ENCODE results near the gene SLC4A2.

SLC4A2 gene, protein sequence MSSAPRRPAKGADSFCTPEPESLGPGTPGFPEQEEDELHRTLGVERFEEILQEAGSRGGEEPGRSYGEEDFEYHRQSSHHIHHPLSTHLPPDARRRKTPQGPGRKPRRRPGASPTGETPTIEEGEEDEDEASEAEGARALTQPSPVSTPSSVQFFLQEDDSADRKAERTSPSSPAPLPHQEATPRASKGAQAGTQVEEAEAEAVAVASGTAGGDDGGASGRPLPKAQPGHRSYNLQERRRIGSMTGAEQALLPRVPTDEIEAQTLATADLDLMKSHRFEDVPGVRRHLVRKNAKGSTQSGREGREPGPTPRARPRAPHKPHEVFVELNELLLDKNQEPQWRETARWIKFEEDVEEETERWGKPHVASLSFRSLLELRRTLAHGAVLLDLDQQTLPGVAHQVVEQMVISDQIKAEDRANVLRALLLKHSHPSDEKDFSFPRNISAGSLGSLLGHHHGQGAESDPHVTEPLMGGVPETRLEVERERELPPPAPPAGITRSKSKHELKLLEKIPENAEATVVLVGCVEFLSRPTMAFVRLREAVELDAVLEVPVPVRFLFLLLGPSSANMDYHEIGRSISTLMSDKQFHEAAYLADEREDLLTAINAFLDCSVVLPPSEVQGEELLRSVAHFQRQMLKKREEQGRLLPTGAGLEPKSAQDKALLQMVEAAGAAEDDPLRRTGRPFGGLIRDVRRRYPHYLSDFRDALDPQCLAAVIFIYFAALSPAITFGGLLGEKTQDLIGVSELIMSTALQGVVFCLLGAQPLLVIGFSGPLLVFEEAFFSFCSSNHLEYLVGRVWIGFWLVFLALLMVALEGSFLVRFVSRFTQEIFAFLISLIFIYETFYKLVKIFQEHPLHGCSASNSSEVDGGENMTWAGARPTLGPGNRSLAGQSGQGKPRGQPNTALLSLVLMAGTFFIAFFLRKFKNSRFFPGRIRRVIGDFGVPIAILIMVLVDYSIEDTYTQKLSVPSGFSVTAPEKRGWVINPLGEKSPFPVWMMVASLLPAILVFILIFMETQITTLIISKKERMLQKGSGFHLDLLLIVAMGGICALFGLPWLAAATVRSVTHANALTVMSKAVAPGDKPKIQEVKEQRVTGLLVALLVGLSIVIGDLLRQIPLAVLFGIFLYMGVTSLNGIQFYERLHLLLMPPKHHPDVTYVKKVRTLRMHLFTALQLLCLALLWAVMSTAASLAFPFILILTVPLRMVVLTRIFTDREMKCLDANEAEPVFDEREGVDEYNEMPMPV

DNA sequence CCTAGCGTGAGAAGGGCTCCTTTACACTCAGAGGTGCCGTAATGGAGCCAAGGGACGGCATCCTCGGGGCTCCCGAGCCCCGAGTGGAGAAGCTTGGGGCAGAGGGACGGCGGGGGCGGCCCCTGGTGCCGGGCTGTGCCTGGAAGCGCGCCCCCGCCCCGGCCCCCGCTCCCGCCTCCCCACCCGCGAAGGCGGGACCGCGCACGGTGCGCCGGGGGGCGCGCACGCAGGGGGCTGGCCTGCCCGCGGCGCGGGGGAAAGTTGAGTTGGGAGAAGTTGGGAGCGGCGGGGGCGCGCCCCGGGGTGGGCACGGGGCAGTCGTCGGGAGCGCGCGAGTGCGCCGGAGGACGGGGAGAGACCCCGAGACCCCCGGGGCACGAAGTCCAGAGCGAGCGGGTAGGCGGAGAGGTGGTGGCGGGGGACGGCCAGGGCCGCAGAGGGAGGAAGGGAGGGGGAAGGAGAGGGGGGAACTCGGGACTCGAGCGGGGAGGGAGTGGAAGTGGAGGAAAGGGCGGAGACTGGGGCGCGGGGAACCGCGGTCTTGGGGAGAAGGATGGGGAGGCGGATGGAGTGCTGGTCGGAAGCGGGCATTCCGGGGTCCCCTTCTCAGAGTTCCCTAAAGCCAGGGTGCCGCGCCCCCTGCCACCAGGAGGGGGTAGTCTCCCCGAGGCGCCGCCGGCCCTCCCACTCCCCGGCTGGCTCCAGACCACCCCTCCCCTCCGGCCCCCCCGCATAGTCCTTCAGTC, at the start of gene SLC4A2:
TSS of gene SLC4A2 (plus strand) at position 223 of the 746 bp plus-strand sequence. CDS start 2,399 bp downstream, outside the sequence.
- no peak for TF ChIP-seq GATA2 (IDR thresholded peaks at IDR 0.05; ENCODE audit: low read depth, low read length)

DNA sequence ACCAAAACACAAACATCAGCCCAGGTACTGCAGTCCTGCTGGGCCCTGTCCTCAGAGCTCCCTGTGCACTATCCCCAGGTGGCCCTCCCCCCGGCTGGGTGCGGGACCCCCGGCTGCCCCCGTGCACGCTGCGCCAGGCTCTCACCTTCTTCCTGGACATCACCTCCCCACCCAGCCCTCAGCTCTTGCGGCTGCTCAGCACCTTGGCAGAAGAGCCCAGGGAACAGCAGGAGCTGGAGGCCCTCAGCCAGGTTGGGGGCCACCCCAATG, 49.4 kb upstream of the SLC4A2 start:
- TF ChIP-seq GATA3 (IDR thresholded peaks at IDR 0.05; ENCODE audit: low read depth, low read length) (no peak), GATA2 (IDR thresholded peaks at IDR 0.05; ENCODE audit: low read depth, low read length) (no peak)

DNA sequence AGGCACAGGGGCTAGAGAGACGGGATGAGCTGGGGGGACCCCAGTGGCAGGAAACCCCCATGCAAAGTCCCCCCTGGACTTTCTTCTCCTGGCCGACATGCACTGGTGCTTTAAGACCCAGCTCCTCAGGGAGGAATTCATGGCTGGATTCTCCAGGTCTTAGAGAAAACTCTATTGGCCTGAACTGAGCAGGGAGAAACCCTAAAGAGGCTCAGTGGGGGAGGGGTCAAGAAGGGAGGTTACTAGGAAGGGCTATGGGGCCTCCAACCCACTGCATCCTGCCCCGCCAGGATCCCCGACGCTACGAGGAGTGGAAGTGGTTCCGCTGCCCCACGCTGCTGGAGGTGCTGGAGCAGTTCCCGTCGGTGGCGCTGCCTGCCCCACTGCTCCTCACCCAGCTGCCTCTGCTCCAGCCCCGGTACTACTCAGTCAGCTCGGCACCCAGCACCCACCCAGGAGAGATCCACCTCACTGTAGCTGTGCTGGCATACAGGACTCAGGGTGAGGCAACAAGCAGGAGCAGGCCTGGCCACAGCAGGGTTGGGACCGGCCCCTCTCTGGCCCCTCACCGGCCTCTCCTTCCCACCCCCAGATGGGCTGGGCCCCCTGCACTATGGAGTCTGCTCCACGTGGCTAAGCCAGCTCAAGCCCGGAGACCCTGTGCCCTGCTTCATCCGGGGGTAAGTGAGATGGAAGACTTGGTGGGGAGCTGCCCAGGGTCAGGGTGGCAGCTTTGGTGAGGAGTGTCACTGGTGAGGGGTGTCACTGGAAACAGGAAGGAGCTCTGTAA, 48.9 kb upstream of the SLC4A2 start:
- no peak for TF ChIP-seq GATA2 (IDR thresholded peaks at IDR 0.05; ENCODE audit: low read depth, low read length)
- no peak for TF ChIP-seq GATA3 (IDR thresholded peaks at IDR 0.05; ENCODE audit: low read depth, low read length)

DNA sequence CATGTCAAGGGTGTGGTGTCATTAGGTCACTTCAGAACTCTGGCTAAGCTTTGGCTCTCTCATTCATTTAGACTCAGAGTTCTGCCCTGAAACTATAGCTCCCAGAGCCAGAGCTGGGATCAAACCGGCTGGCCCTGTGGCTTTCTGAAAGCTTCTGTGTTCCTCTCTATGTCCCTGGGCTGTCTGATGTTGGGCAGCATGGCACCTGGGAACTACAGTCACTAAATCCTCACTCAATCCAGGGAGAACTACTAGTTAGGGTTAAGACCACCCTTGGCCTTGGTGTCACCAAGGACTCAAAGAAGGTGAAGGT, 48.3 kb upstream of the SLC4A2 start:
- no peak for TF ChIP-seq GATA3 (IDR thresholded peaks at IDR 0.05; ENCODE audit: low read depth, low read length)
- TF ChIP-seq GATA2 (IDR thresholded peaks at IDR 0.05; ENCODE audit: low read depth, low read length): no peak

DNA sequence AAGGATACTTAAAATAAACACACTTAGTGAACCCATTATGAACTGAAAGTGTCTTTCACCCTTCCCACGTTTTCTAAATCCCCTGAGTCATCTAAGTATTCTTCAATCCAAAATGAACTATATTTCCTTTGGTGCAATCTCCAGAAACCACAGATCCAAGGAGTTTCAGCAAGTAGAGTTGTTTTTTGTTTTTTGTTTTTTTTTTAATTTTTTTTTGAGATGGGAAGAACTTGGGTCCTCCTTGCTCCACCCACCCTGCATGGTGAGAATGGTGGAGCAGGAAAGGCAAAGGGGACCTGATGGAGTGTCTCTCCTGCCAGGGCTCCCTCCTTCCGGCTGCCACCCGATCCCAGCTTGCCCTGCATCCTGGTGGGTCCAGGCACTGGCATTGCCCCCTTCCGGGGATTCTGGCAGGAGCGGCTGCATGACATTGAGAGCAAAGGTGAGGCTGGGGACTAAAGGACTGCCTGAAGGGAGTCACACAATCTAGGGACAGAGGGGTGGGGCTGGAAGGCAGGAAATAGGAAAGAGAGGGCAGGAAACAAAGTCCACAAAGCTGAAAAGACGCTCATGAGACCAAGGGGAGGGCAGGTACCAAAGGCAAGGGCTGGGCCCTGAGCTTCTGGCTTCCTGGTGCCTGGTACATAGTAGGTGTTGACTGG, 47.2 kb upstream of the SLC4A2 start:
- TF ChIP-seq GATA3 (IDR thresholded peaks at IDR 0.05; ENCODE audit: low read depth, low read length): no peak
- no peak for TF ChIP-seq GATA2 (IDR thresholded peaks at IDR 0.05; ENCODE audit: low read depth, low read length)

DNA sequence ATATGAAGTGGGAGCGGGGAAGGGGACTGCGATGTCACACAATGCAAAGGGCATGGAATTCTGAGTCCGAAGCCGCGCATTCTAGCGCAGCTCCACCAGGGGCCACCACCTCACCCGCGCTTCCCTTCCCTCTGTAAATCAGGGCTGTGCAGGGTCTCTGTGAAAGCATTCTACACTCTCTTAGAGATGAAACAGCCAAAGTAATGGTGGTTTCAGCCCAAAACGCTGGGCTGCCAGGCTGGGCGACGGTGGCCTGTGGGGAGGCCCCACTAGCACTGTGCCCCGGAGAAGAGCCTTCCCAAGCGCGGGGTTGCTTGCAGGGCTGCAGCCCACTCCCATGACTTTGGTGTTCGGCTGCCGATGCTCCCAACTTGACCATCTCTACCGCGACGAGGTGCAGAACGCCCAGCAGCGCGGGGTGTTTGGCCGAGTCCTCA, 46.5 kb upstream of the SLC4A2 start:
- TF ChIP-seq GATA3 (IDR thresholded peaks at IDR 0.05; ENCODE audit: low read depth, low read length) (no peak), GATA2 (IDR thresholded peaks at IDR 0.05; ENCODE audit: low read depth, low read length) (no peak)

DNA sequence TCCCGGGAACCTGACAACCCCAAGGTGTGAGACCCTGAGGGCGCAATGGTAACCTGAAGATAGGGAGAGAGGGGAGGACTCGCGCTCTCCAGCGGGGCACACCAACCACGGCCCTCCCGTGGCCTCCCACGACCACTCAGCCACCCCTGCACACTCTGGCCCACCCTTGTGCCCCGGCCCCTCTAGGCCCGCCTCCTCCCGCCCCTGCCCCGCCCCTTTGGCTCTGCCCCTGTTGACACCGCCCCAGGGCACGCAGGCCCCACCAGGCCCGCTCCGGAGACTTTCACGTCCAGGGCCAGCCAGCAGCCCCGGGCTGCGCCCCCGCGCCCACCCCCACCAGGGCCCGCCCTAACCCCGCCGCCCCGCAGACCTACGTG, 46.0 kb upstream of the SLC4A2 start:
- no peak for TF ChIP-seq GATA2 (IDR thresholded peaks at IDR 0.05; ENCODE audit: low read depth, low read length)
- no peak for TF ChIP-seq GATA3 (IDR thresholded peaks at IDR 0.05; ENCODE audit: low read depth, low read length)

DNA sequence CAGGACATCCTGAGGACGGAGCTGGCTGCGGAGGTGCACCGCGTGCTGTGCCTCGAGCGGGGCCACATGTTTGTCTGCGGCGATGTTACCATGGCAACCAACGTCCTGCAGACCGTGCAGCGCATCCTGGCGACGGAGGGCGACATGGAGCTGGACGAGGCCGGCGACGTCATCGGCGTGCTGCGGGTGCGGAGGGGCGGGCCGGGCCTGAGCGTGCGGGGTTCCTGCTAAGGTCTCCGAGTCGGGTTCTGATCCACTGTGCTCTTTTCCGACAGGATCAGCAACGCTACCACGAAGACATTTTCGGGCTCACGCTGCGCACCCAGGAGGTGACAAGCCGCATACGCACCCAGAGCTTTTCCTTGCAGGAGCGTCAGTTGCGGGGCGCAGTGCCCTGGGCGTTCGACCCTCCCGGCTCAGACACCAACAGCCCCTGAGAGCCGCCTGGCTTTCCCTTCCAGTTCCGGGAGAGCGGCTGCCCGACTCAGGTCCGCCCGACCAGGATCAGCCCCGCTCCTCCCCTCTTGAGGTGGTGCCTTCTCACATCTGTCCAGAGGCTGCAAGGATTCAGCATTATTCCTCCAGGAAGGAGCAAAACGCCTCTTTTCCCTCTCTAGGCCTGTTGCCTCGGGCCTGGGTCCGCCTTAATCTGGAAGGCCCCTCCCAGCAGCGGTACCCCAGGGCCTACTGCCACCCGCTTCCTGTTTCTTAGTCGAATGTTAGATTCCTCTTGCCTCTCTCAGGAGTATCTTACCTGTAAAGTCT, 45.5 kb upstream of the SLC4A2 start:
- TF ChIP-seq GATA2 (IDR thresholded peaks at IDR 0.05; ENCODE audit: low read depth, low read length): no peak
- TF ChIP-seq GATA3 (IDR thresholded peaks at IDR 0.05; ENCODE audit: low read depth, low read length): no peak

DNA sequence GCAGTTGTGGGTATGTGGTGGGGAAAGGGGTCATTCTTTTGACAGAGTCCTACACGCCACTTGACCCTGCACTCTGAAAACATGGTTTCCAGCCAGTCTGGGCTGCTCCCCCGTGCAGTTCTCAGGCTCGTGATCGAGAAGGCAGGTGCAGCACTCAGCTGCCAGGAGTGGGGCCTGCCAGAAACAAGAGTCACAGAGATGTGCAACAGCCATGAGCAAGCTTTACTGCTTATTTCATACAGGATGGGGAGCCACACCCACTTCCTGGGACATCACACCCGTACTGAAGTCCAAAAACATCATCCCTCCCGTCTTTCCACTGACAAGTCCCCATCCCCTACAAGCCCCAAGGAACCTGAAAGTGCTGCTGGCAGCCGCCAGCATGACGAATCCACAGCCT, 44.4 kb upstream of the SLC4A2 start:
- TF ChIP-seq GATA2 (IDR thresholded peaks at IDR 0.05; ENCODE audit: low read depth, low read length) (no peak), GATA3 (IDR thresholded peaks at IDR 0.05; ENCODE audit: low read depth, low read length) (no peak)

DNA sequence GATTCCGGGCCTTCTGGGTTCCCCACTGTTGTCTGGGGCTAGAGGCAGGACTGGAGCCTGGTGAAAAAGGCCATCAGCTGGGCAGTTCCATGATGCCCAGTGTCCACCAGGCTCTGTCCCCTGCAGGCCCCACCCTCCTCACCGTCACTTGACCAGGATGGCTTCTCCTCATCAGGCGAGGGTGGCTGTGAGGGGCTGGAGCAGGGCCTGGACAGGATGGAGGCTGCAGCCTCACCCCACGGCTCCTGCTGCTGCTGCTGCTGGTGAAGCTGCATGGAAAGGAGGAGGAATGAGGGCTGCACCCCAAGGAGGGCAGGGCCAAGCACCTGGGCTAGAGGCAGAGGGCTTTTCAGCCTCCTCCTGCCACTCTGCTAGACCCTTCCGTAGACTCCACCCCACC, 43.4 kb upstream of the SLC4A2 start:
- no peak for TF ChIP-seq GATA3 (IDR thresholded peaks at IDR 0.05; ENCODE audit: low read depth, low read length)
- no peak for TF ChIP-seq GATA2 (IDR thresholded peaks at IDR 0.05; ENCODE audit: low read depth, low read length)

DNA sequence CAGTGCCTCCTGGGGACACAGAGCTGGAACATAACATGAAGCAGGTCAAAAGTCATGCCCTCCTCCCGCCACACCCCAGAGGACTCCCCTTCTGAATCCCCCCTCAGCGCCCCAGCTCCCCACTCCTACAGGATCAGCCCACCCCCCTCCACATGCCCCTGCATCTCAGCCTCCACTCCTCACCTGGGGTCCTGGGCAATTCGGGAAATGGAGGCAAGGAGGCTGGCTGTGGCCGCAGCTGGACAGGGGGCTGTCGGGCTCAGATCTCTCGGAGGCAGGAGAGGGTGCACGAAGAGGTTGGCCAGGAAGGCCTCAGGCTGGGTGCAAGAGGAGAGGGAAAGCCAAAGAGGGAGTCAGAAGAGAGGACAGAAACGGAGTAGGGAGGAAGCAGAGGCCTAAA, 42.9 kb upstream of the SLC4A2 start:
- TF ChIP-seq GATA3 (IDR thresholded peaks at IDR 0.05; ENCODE audit: low read depth, low read length) (no peak), GATA2 (IDR thresholded peaks at IDR 0.05; ENCODE audit: low read depth, low read length) (no peak)

DNA sequence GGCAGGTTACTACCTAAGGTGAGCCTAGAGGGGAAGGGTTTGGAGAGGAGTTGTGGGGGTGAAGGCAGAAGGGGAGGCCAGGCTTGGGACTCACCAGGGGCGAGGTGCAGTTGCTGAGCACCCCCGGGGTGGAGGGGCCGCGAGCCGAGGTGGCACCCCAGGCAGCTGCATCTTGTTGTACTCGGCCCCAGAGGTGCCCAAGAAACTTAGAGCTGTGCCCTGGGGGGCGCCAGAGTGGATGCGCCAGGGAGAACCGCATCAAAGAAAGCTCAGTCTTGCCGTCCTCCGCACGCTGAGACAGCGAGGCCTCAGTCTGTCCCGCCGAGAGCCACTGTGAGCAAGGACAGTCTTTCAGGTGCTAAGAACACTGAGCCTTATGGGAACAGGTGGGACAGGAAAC, 42.4 kb upstream of the SLC4A2 start:
- TF ChIP-seq GATA3 (IDR thresholded peaks at IDR 0.05; ENCODE audit: low read depth, low read length) (no peak), GATA2 (IDR thresholded peaks at IDR 0.05; ENCODE audit: low read depth, low read length) (no peak)
